LoVo (cell line): Measurements from ENCODE around the gene RFC4.
A peak's percentile ranks its signal among the peaks of the same experiment; 100 is the strongest.

ENCODE experiments used
- DNase-seq: peaks from one replicate; pipeline ENCODE4 v3.0.0-alpha.2; 2016; ENCODE audit warnings: low spot score

RFC4 gene

DNA sequence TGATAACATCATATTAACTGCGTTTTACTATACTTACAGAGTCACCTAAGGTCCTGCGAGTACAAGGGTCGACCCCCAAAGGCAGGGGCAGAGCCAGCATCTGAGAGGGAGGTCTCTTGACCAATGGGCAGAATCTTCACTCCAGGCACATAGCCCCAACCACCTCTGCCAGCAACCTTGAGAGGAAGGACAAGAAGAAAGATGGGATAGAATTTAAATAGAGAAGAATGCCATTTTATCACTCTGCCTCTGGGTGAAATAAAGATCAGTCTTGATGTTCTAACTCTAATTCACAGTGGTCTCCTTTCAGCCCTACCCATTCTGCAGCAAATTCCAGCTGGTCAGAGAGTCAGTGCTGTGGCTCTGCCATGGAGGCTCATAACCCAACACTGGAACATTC, 62.6 kb downstream of the RFC4 start:
- DNase-seq, result no peak

DNA sequence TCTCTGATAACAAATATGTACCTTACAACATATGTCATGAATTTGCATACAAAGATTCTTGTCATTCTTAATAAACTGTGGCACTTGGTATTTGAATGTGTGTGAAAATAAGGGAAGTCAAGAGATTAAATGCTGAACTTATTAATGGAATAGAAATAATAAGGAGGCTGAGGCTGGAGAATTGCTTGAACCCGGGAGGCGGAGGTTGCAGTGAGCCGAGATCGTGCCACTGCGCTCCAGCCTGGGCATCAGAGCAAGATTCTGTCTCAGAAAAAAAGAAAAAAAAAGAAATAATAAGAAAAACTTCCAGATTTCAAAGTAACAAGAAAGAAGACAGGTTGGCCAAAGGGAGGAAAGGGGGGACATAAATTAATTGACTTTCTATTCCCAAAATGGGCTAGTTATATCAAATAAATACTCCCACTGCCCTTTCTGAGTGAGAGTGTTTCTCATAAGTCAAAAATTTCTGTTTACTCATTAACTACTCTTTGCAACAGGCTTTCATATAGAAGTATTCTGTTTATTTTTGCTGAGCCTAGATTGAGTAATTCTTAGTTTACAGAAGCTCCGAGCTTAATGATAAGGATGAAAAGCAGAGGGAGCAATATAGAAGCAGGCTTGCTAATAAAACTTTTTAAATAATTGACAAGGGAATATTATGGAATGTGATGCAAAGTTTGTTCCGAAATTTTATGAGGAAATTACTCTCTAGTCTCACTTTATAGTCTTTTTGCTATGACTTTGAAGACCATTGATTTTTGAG, 63.5 kb downstream of the RFC4 start:
- DNase-seq, result peak; percentile 69
